ENCODE results near the gene NR1D1. TPM values are rescaled to one million over a fixed set of nuclear protein-coding genes. Genes with fewer than 3 reads are reported as not detected.

Gene NR1D1
- total and polyA plus RNA-seq, 2 of the 8 experiments (the other 6 are each of a cell fraction or from before 2014, with no cell fraction given): 1.5 to 4.6 TPM

DNA sequence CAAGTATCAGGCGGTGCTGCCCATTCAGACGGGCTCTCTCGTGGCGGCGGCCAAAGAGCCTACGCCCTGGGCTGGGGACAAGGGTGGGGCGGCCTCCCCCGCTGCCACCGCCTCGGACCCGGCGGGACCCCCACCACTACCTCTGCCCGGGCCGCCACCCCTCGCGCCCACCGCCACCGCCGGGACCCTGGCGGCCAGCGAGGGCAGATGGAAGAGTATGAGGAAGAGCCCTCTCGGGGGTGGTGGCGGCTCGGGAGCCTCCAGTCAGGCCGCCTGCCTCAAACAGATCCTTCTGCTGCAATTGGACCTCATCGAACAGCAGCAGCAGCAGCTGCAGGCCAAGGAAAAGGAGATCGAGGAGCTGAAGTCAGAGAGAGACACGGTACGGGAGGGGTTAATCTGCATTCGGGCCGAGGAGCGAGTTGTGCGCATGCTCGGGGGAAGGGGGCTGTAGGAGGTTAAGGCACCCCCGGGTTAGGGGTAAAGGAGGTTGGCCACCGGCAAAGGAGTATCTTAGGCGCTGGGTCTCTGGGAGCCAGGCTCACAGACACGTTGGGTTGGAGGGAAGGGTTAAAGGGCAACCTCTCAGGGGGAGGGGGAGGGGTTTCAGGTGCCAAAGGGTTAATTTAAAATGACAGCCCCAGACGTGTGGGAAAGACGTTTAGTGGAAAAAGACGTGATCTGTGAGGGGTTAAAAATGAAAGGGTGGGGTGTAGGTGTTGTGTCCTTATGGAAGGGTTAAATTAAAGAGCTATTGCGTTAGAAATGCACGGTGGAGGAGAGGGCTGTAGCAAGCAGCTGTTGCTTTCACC is 22.8 kb upstream of the NR1D1 start:
- WGBS, 2 experiments (ENCODE audit: extremely low coverage in 1 of 2, insufficient coverage in 1 of 2, insufficient read length in 1 of 2, insufficient replicate concordance in 2 of 2, low coverage in 1 of 2, low lambda C conversion rate in 2 of 2, missing lambda C conversion rate in 1 of 2): 0 to 100% methylated on average over 1 to 31 of the region's 43 CpGs
- TF ChIP-seq NRF1 (IDR thresholded peaks at IDR 0.05; ENCODE audit: low read depth, low read length) (peak; percentile 71), HDAC2 (IDR thresholded peaks at IDR 0.05; ENCODE audit: borderline replicate concordance in 1 of 2, low read depth in 2 of 2, low read length in 2 of 2) (peak in 1 of 2 experiments; percentile 96; a peak in 2 of 4 replicates), SIN3A (conservative IDR thresholded peaks at IDR 0.05 in 1 of 2, IDR thresholded peaks at IDR 0.05 in 1 of 2; ENCODE audit: low read depth in 1 of 2, low read length in 2 of 2) (peak; percentile 88 to 96), PHF8 (conservative IDR thresholded peaks at IDR 0.05; ENCODE audit: low read depth, low read length) (0 out of 2 replicates have a peak, but pooled peaks have one; percentile 27), FOSL1 (IDR thresholded peaks at IDR 0.05; ENCODE audit: insufficient read depth, low read depth, low read length) (no peak), SP1 (IDR thresholded peaks at IDR 0.05; ENCODE audit: low read depth, low read length) (0 out of 2 replicates have a peak, but pooled peaks have one; percentile 52), CREB1 (IDR thresholded peaks at IDR 0.05) (no peak), TBP (IDR thresholded peaks at IDR 0.05; ENCODE audit: low read depth, low read length) (peak; percentile 64), ASH2L (IDR thresholded peaks at IDR 0.05; ENCODE audit: low read length) (peak; percentile 64), TAF1 (IDR thresholded peaks at IDR 0.05; ENCODE audit: low read depth, low read length) (peak; percentile 62)

More for the DNA sequence above, 22.8 kb upstream of the NR1D1 start:
- H3K9me3 ChIP-seq (ENCODE audit: insufficient read depth in 2 of 2, low read depth in 1 of 2, low read length in 1 of 2): no peaks in the 10 kb centered on the region
- H4K91ac ChIP-seq (replicated peaks; ENCODE audit: insufficient read length, low read length): peak overlapping the region; percentile 81
- 0 out of 2 replicates have a peak overlapping the region, but pooled peaks have one; percentile 81 for H2BK5ac ChIP-seq (ENCODE audit: low read depth, low read length)
- H2BK20ac ChIP-seq (ENCODE audit: low read length): no peak overlapping the region
- H2BK12ac ChIP-seq (ENCODE audit: low read depth, low read length): no peak overlapping the region
- 0 out of 2 replicates have a peak overlapping the region, but pooled peaks have one; percentile 19 for H2BK15ac ChIP-seq (ENCODE audit: low read length)
- ChIA-PET CTCF (ENCODE audit: partially characterized antibody) (interaction anchor here (0.6 to 14.0 kb wide), 19 partner anchors 9 to 222 kb away, joined by 3 to 135 read pairs (median 4); partner anchors contain the start of genes CASC3, CSF3 and THRA), POLR2A (ENCODE audit: partially characterized antibody) (interaction anchor here (0.9 to 16.7 kb wide), 26 partner anchors 10 to 183 kb away, joined by 3 to 399 read pairs (median 6); partner anchors contain the start of genes CASC3, CDC6, MED24 and NR1D1)
- no peak overlapping the region for H2AFZ ChIP-seq (ENCODE audit: low read length)
- peaks cover 22 to 68% of the 10 kb centered on the region in 2 experiments for H3K79me2 ChIP-seq (ENCODE audit: control insufficient read depth in 1 of 2, insufficient read depth in 2 of 2, low read length in 2 of 2)
- peak overlapping the region; percentile 80 for H3K27ac ChIP-seq (ENCODE audit: low read depth, low read length)
- no peak overlapping the region for H3K23ac ChIP-seq (ENCODE audit: insufficient read length)
- no peak overlapping the region for H2BK120ac ChIP-seq (replicated peaks; ENCODE audit: low read depth, low read length)
- H3K14ac ChIP-seq (ENCODE audit: insufficient read length): no peak overlapping the region
- H3K27me3 ChIP-seq (replicated peaks in 1 of 4; ENCODE audit: control insufficient read depth in 3 of 4, extremely low read depth in 1 of 4, insufficient read depth in 3 of 4, low read length in 3 of 4): no peaks in the 10 kb centered on the region; a peak in 1 of 7 replicates
- H3K36me3 ChIP-seq (ENCODE audit: control insufficient read depth in 2 of 4, insufficient read depth in 4 of 4, low read length in 3 of 4): peaks cover 12 to 30% (median 16%) of the 10 kb centered on the region in 4 experiments
- H4K8ac ChIP-seq (ENCODE audit: extremely low read depth, insufficient read depth, low read length): peak overlapping the region; percentile 73
- H3K4me2 ChIP-seq (ENCODE audit: insufficient read depth in 1 of 2, low read depth in 2 of 2, low read length in 2 of 2): peak overlapping the region; percentile 84 to 90
- H3K4ac ChIP-seq (replicated peaks; ENCODE audit: insufficient read length, low read depth, low read length): no peak overlapping the region
- FAIRE-seq (no peak), DNase-seq (ENCODE audit: low read depth in 1 of 2, low spot score in 2 of 2) (peak in 1 of 2 experiments; percentile 85)
- peak overlapping the region; percentile 76 to 94 (median 80); a peak in 6 of 7 replicates for H3K9ac ChIP-seq (replicated peaks in 1 of 4; ENCODE audit: extremely low read depth in 1 of 4, low read depth in 3 of 4, low read length in 3 of 4)
- H3K56ac ChIP-seq (replicated peaks; ENCODE audit: insufficient read length, low read depth, low read length): peak overlapping the region; percentile 86
- peaks cover 4 to 13% of the 10 kb centered on the region in 2 experiments for H4K20me1 ChIP-seq (replicated peaks in 1 of 2; ENCODE audit: control insufficient read depth in 1 of 2, insufficient read depth in 2 of 2, low read length in 2 of 2)
- H3K79me1 ChIP-seq (ENCODE audit: low read depth, low read length): peaks cover 16% of the 10 kb centered on the region; the same call in 1 of the 2 replicates
- peak overlapping the region; percentile 60 for H3K18ac ChIP-seq (ENCODE audit: extremely low read depth, low read length)
- peaks cover 0 to 3% (median under 1%) of the 10 kb centered on the region in 4 experiments; a peak in 2 of 7 replicates for H3K4me1 ChIP-seq (replicated peaks in 1 of 4; ENCODE audit: control insufficient read depth in 3 of 4, insufficient read depth in 4 of 4, low read length in 3 of 4)
- H4K5ac ChIP-seq (ENCODE audit: insufficient read length, low read depth, low read length): peak overlapping the region; percentile 70
- peak overlapping the region; percentile 80 to 91 (median 86) for H3K4me3 ChIP-seq (ENCODE audit: extremely low read depth in 1 of 4, insufficient read depth in 2 of 4, low read depth in 3 of 4, low read length in 4 of 4)
- H2AK5ac ChIP-seq (ENCODE audit: low read depth, low read length): no peak overlapping the region
- peaks cover 17% of the 10 kb centered on the region; the same call in 1 of the 2 replicates for H3K23me2 ChIP-seq (ENCODE audit: low read depth, low read length)

Measured in H1 (cell line).